ENCODE results near the gene THEMIS. TPM values are rescaled to one million over a fixed set of nuclear protein-coding genes. Genes with fewer than 3 reads are reported as not detected.
A peak's percentile ranks its signal among the peaks of the same experiment; 100 is the strongest.

THEMIS gene
- 10.6 and 11.3 TPM in 2 replicates for total RNA-seq

- H3K36me3 Mint-ChIP-seq (ENCODE audit: low read depth), result peaks cover 22% of the 10 kb centered on the region
- intact Hi-C loops (cut with micrococcal nuclease), result loop anchor here (10.0 kb wide), 1 partner anchor 476 kb away; no protein-coding TSS in a partner anchor
- H3K4me3 Mint-ChIP-seq, result peak within 1 kb of the TSS; percentile 91
- H3K4me1 Mint-ChIP-seq (ENCODE audit: low read depth), result peaks cover 66% of the 10 kb centered on the region
- peak within 1 kb of the TSS; percentile 96 for H3K27ac Mint-ChIP-seq
- DNase-seq (ENCODE audit: low spot score), result peak; percentile 43
- H3K27me3 Mint-ChIP-seq (ENCODE audit: insufficient read depth), result no peaks in the 10 kb centered on the region
- peaks cover 18% of the 10 kb centered on the region for H3K9me3 Mint-ChIP-seq
Observed at GRCh38 chr6:127900935-127901334, at the start of gene THEMIS. THEMIS (minus strand) TSS chr6:127901058; CDS start chr6:127900932, 126 bp downstream.

GRCh38 chr6:127949251-127949650, 48.4 kb upstream of the THEMIS start:
- Mint-ChIP-seq H3K4me3 (no peak overlapping the region), H3K4me1 (ENCODE audit: low read depth) (peaks cover 48% of the 10 kb centered on the region), H3K36me3 (ENCODE audit: low read depth) (peaks cover 18% of the 10 kb centered on the region), H3K9me3 (peaks cover 45% of the 10 kb centered on the region), H3K27ac (no peak overlapping the region), H3K27me3 (ENCODE audit: insufficient read depth) (no peaks in the 10 kb centered on the region)
- intact Hi-C loops (cut with micrococcal nuclease), result no loop called here
- DNase-seq (ENCODE audit: low spot score), result no peak

GRCh38 chr6:127946388-127946787, 45.5 kb upstream of the THEMIS start:
- intact Hi-C loops (cut with micrococcal nuclease), result no loop called here
- no peaks in the 10 kb centered on the region for H3K27me3 Mint-ChIP-seq (ENCODE audit: insufficient read depth)
- DNase-seq (ENCODE audit: low spot score), result no peak
- peaks cover 20% of the 10 kb centered on the region for H3K36me3 Mint-ChIP-seq (ENCODE audit: low read depth)
- no peak overlapping the region for H3K4me3 Mint-ChIP-seq
- peak overlapping the region; percentile 6 for H3K27ac Mint-ChIP-seq
- H3K4me1 Mint-ChIP-seq (ENCODE audit: low read depth), result peaks cover 38% of the 10 kb centered on the region
- H3K9me3 Mint-ChIP-seq, result peaks cover 56% of the 10 kb centered on the region

- intact Hi-C loops (cut with micrococcal nuclease), result no loop called here
- DNase-seq (ENCODE audit: low spot score), result no peak
- Mint-ChIP-seq H3K9me3 (peaks cover 56% of the 10 kb centered on the region), H3K4me1 (ENCODE audit: low read depth) (peaks cover 30% of the 10 kb centered on the region), H3K4me3 (no peak overlapping the region), H3K27ac (no peak overlapping the region), H3K27me3 (ENCODE audit: insufficient read depth) (no peaks in the 10 kb centered on the region), H3K36me3 (ENCODE audit: low read depth) (peaks cover 20% of the 10 kb centered on the region)
Observed at GRCh38 chr6:127945434-127946097, 44.7 kb upstream of the THEMIS start.

GRCh38 chr6:127941228-127941627, 40.4 kb upstream of the THEMIS start:
- Mint-ChIP-seq H3K4me1 (ENCODE audit: low read depth) (peaks cover 44% of the 10 kb centered on the region), H3K4me3 (no peak overlapping the region)
- intact Hi-C loops (cut with micrococcal nuclease), result no loop called here

GRCh38 chr6:127939442-127940066, 38.7 kb upstream of the THEMIS start:
- no peak for DNase-seq (ENCODE audit: low spot score)
- Mint-ChIP-seq H3K4me3 (peak overlapping the region; percentile 4), H3K27me3 (ENCODE audit: insufficient read depth) (no peaks in the 10 kb centered on the region), H3K9me3 (peaks cover 16% of the 10 kb centered on the region), H3K36me3 (ENCODE audit: low read depth) (peaks cover 15% of the 10 kb centered on the region), H3K27ac (peak overlapping the region; percentile 87), H3K4me1 (ENCODE audit: low read depth) (peaks cover 42% of the 10 kb centered on the region)
- intact Hi-C loops (cut with micrococcal nuclease), result loop anchor here (1.0 kb wide), 1 partner anchor 12 kb away; no protein-coding TSS in a partner anchor

More at GRCh38 chr6:127941228-127941627, 40.4 kb upstream of the THEMIS start:
- no peak for DNase-seq (ENCODE audit: low spot score)
- peaks cover 17% of the 10 kb centered on the region for H3K36me3 Mint-ChIP-seq (ENCODE audit: low read depth)
- H3K27ac Mint-ChIP-seq, result no peak overlapping the region
- H3K27me3 Mint-ChIP-seq (ENCODE audit: insufficient read depth), result no peaks in the 10 kb centered on the region
- peaks cover 31% of the 10 kb centered on the region for H3K9me3 Mint-ChIP-seq

GRCh38 chr6:127938701-127939100, 37.8 kb upstream of the THEMIS start:
- intact Hi-C loops (cut with micrococcal nuclease), result loop anchor here (1.0 kb wide), 2 partner anchors 13 to 30 kb away; no protein-coding TSS in a partner anchor
- Mint-ChIP-seq H3K36me3 (ENCODE audit: low read depth) (peaks cover 13% of the 10 kb centered on the region), H3K9me3 (peaks cover 14% of the 10 kb centered on the region), H3K27me3 (ENCODE audit: insufficient read depth) (no peaks in the 10 kb centered on the region), H3K4me1 (ENCODE audit: low read depth) (peaks cover 51% of the 10 kb centered on the region), H3K4me3 (no peak overlapping the region), H3K27ac (peak overlapping the region; percentile 87)
- DNase-seq (ENCODE audit: low spot score), result no peak

- H3K9me3 Mint-ChIP-seq, result peaks cover 20% of the 10 kb centered on the region
- no peak for DNase-seq (ENCODE audit: low spot score)
- no peaks in the 10 kb centered on the region for H3K27me3 Mint-ChIP-seq (ENCODE audit: insufficient read depth)
- intact Hi-C loops (cut with micrococcal nuclease), result loop anchor here (1.0 kb wide), 1 partner anchor 29 kb away; no protein-coding TSS in a partner anchor
- H3K36me3 Mint-ChIP-seq (ENCODE audit: low read depth), result peaks cover 20% of the 10 kb centered on the region
- H3K4me1 Mint-ChIP-seq (ENCODE audit: low read depth), result peaks cover 60% of the 10 kb centered on the region
- H3K4me3 Mint-ChIP-seq, result no peak overlapping the region
- H3K27ac Mint-ChIP-seq, result peak overlapping the region; percentile 87
Observed at GRCh38 chr6:127937747-127938146, 36.9 kb upstream of the THEMIS start.

GRCh38 chr6:127937102-127937501, 36.2 kb upstream of the THEMIS start:
- H3K9me3 Mint-ChIP-seq, result peaks cover 19% of the 10 kb centered on the region
- peaks cover 63% of the 10 kb centered on the region for H3K4me1 Mint-ChIP-seq (ENCODE audit: low read depth)
- intact Hi-C loops (cut with micrococcal nuclease), result no loop called here
- H3K27me3 Mint-ChIP-seq (ENCODE audit: insufficient read depth), result no peaks in the 10 kb centered on the region
- H3K4me3 Mint-ChIP-seq, result no peak overlapping the region
- peak overlapping the region; percentile 10 for H3K27ac Mint-ChIP-seq
- peaks cover 23% of the 10 kb centered on the region for H3K36me3 Mint-ChIP-seq (ENCODE audit: low read depth)
- DNase-seq (ENCODE audit: low spot score), result no peak

- H3K27me3 Mint-ChIP-seq (ENCODE audit: insufficient read depth), result no peaks in the 10 kb centered on the region
- intact Hi-C loops (cut with micrococcal nuclease), result loop anchor here (1.0 to 2.0 kb wide), 6 partner anchors 16 to 58 kb away; no protein-coding TSS in a partner anchor
- H3K27ac Mint-ChIP-seq, result peak overlapping the region; percentile 85
- peaks cover 19% of the 10 kb centered on the region for H3K9me3 Mint-ChIP-seq
- peaks cover 24% of the 10 kb centered on the region for H3K36me3 Mint-ChIP-seq (ENCODE audit: low read depth)
- peak overlapping the region; percentile 69 for H3K4me3 Mint-ChIP-seq
- H3K4me1 Mint-ChIP-seq (ENCODE audit: low read depth), result peaks cover 63% of the 10 kb centered on the region
- DNase-seq (ENCODE audit: low spot score), result no peak
Observed at GRCh38 chr6:127934956-127935355, 34.1 kb upstream of the THEMIS start.

GRCh38 chr6:127933852-127934840, 33.3 kb upstream of the THEMIS start:
- Mint-ChIP-seq H3K4me3 (peak overlapping the region; percentile 55), H3K36me3 (ENCODE audit: low read depth) (peaks cover 28% of the 10 kb centered on the region), H3K9me3 (peaks cover 24% of the 10 kb centered on the region), H3K4me1 (ENCODE audit: low read depth) (peaks cover 55% of the 10 kb centered on the region), H3K27me3 (ENCODE audit: insufficient read depth) (no peaks in the 10 kb centered on the region), H3K27ac (peak overlapping the region; percentile 85)
- intact Hi-C loops (cut with micrococcal nuclease), result loop anchor here (1.0 to 2.0 kb wide), 6 partner anchors 15 to 57 kb away; no protein-coding TSS in a partner anchor
- peak; percentile 64 for DNase-seq (ENCODE audit: low spot score)

- intact Hi-C loops (cut with micrococcal nuclease), result no loop called here
- Mint-ChIP-seq H3K27me3 (ENCODE audit: insufficient read depth) (no peaks in the 10 kb centered on the region), H3K27ac (peak overlapping the region; percentile 79), H3K4me1 (ENCODE audit: low read depth) (peaks cover 44% of the 10 kb centered on the region), H3K36me3 (ENCODE audit: low read depth) (peaks cover 32% of the 10 kb centered on the region), H3K4me3 (peak overlapping the region; percentile 19), H3K9me3 (peaks cover 31% of the 10 kb centered on the region)
- no peak for DNase-seq (ENCODE audit: low spot score)
Observed at GRCh38 chr6:127933137-127933536, 32.3 kb upstream of the THEMIS start.

Data from activated T-helper 1 cell treated with anti-CD3 and anti-CD28 coated beads, Interleukin-12 subunit alpha, Interleukin-12 subunit beta, Interleukin-2, Interleukin-4 antibody, amounts not matched to agents 30 ng/mL and 10 ng/mL and 1 ng/mL, durations not matched to agents 14 hours and 24 hours and 36 hours (primary cell).